ENCODE results near the gene CD99.
A peak's percentile ranks its signal among the peaks of the same experiment; 100 is the strongest.

The CD99 gene

GRCh38 chrX:2658585-2659292 lies 32.4 kb upstream of the CD99 start:
- H3K4me3 ChIP-seq (ENCODE audit: low read length): peak overlapping the region; percentile 43
- peak overlapping the region; percentile 24 for H3K9ac ChIP-seq (ENCODE audit: low read length)
- peaks cover 22% of the 10 kb centered on the region for H3K4me1 ChIP-seq (ENCODE audit: low read length)
- no peaks in the 10 kb centered on the region for H3K36me3 ChIP-seq (replicated peaks; ENCODE audit: low read depth, low read length)
- H3K4me2 ChIP-seq (ENCODE audit: low read length): peak overlapping the region; percentile 59
- no peaks in the 10 kb centered on the region for H3K9me3 ChIP-seq (ENCODE audit: insufficient read depth, low read length)
- H2AFZ ChIP-seq (ENCODE audit: low read depth, low read length): 0 out of 2 replicates have a peak overlapping the region, but pooled peaks have one; percentile 17
- H3K27me3 ChIP-seq (ENCODE audit: low read depth, low read length): no peaks in the 10 kb centered on the region
- H3K27ac ChIP-seq (ENCODE audit: low read length): peak overlapping the region; percentile 13
- no peaks in the 10 kb centered on the region for H4K20me1 ChIP-seq (ENCODE audit: insufficient read depth, low read length)
- TF ChIP-seq EZH2phosphoT487 (IDR thresholded peaks at IDR 0.05; ENCODE audit: low read depth) (no peak), CTCF (IDR thresholded peaks at IDR 0.05; ENCODE audit: low read depth, low read length) (no peak)
- no peaks in the 10 kb centered on the region for H3K79me2 ChIP-seq (ENCODE audit: low read length)

DNA sequence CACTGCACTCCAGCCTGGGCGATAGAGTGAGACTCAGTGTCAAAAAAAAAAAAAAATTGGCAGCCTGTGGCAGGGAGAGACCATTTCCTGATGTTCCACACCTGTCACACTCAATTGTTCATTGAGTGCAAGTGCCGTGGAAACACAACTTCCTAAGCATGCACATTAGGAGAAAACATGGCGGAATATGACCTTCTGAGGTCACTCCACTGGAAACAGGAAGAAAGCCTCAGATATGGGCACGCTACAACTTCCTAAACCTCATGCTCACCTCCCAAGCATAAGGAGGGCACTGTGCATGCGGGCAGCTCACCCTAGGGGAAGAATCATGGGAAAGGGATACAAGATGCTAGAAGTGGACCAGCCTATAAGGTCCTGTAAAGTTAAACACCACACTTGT lies 28.5 kb upstream of the CD99 start:
- Histone ChIP-seq H3K4me1 (ENCODE audit: low read length) (peaks cover 16% of the 10 kb centered on the region), H3K27ac (ENCODE audit: low read length) (no peak overlapping the region), H3K9me3 (ENCODE audit: insufficient read depth, low read length) (no peaks in the 10 kb centered on the region), H3K9ac (ENCODE audit: low read length) (no peak overlapping the region), H3K4me3 (ENCODE audit: low read length) (no peak overlapping the region), H3K79me2 (ENCODE audit: low read length) (no peaks in the 10 kb centered on the region), H3K27me3 (ENCODE audit: low read depth, low read length) (no peaks in the 10 kb centered on the region), H3K4me2 (ENCODE audit: low read length) (no peak overlapping the region), H4K20me1 (ENCODE audit: insufficient read depth, low read length) (no peaks in the 10 kb centered on the region), H2AFZ (ENCODE audit: low read depth, low read length) (no peak overlapping the region), H3K36me3 (replicated peaks; ENCODE audit: low read depth, low read length) (no peaks in the 10 kb centered on the region)
- TF ChIP-seq EZH2phosphoT487 (IDR thresholded peaks at IDR 0.05; ENCODE audit: low read depth) (no peak), CTCF (IDR thresholded peaks at IDR 0.05; ENCODE audit: low read depth, low read length) (no peak)

DNA sequence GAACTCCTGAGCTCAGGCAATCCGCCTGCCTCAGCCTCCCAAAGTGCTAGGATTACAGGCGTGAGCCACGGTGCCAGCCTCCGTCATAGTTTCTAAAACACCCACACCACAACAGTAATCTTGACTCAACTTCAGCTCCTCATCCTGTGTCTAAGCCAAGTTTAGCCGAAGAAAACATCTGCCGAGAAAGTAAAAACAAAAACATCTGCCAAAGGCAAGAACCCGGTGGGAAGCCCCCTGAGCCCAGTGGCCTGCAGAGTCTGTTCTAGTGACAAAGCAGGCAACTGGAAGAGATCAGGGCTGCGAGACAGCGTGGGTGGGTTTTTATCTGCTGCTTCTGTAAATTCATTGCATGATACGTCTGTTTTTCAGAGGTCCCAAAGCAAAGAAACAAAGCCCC lies 26.6 kb upstream of the CD99 start:
- no peaks in the 10 kb centered on the region for H4K20me1 ChIP-seq (ENCODE audit: insufficient read depth, low read length)
- H3K4me1 ChIP-seq (ENCODE audit: low read length): peaks cover 3% of the 10 kb centered on the region; the same call in 1 of the 2 replicates
- no peaks in the 10 kb centered on the region for H3K36me3 ChIP-seq (replicated peaks; ENCODE audit: low read depth, low read length)
- H3K27ac ChIP-seq (ENCODE audit: low read length): no peak overlapping the region
- peak overlapping the region; percentile 29; the same call in 1 of the 2 replicates for H2AFZ ChIP-seq (ENCODE audit: low read depth, low read length)
- no peak overlapping the region for H3K9ac ChIP-seq (ENCODE audit: low read length)
- H3K79me2 ChIP-seq (ENCODE audit: low read length): no peaks in the 10 kb centered on the region
- H3K9me3 ChIP-seq (ENCODE audit: insufficient read depth, low read length): no peaks in the 10 kb centered on the region
- no peak for TF ChIP-seq EZH2phosphoT487 (IDR thresholded peaks at IDR 0.05; ENCODE audit: low read depth)
- TF ChIP-seq CTCF (IDR thresholded peaks at IDR 0.05; ENCODE audit: low read depth, low read length): no peak
- peak overlapping the region; percentile 5; the same call in 1 of the 2 replicates for H3K4me2 ChIP-seq (ENCODE audit: low read length)
- H3K27me3 ChIP-seq (ENCODE audit: low read depth, low read length): no peaks in the 10 kb centered on the region
- no peak overlapping the region for H3K4me3 ChIP-seq (ENCODE audit: low read length)

GRCh38 chrX:2665387-2666304 lies 25.4 kb upstream of the CD99 start:
- Histone ChIP-seq H3K27me3 (ENCODE audit: low read depth, low read length) (no peaks in the 10 kb centered on the region), H3K9ac (ENCODE audit: low read length) (no peak overlapping the region), H3K4me2 (ENCODE audit: low read length) (no peak overlapping the region), H4K20me1 (ENCODE audit: insufficient read depth, low read length) (no peaks in the 10 kb centered on the region), H3K27ac (ENCODE audit: low read length) (no peak overlapping the region), H3K79me2 (ENCODE audit: low read length) (no peaks in the 10 kb centered on the region), H3K36me3 (replicated peaks; ENCODE audit: low read depth, low read length) (no peaks in the 10 kb centered on the region), H3K4me1 (ENCODE audit: low read length) (peaks cover 3% of the 10 kb centered on the region; the same call in 1 of the 2 replicates), H3K9me3 (ENCODE audit: insufficient read depth, low read length) (no peaks in the 10 kb centered on the region), H3K4me3 (ENCODE audit: low read length) (no peak overlapping the region), H2AFZ (ENCODE audit: low read depth, low read length) (no peak overlapping the region)
- no peak for TF ChIP-seq CTCF (IDR thresholded peaks at IDR 0.05; ENCODE audit: low read depth, low read length)
- no peak for TF ChIP-seq EZH2phosphoT487 (IDR thresholded peaks at IDR 0.05; ENCODE audit: low read depth)

Data from OCI-LY3 (cell line).